Epidermal melanocyte (primary cell): ENCODE results near the gene ADH6.
"Not testable (repeated sequence)": the region's sequence is repeated elsewhere in the genome, so short reads cannot be mapped to it uniquely, and the experiment has no call there.

Experiments used
- DNase-seq: peaks from one replicate; pipeline ENCODE4 v3.0.0; 2011; ENCODE audit warnings: low spot score; ENCODE audit not compliant: insufficient read length

Gene ADH6

GRCh38 chr4:99190336-99190735 lies 28.7 kb downstream of the ADH6 start:
- DNase-seq = no peak

GRCh38 chr4:99189900-99190299 lies 29.1 kb downstream of the ADH6 start:
- DNase-seq = not testable (repeated sequence)

DNA sequence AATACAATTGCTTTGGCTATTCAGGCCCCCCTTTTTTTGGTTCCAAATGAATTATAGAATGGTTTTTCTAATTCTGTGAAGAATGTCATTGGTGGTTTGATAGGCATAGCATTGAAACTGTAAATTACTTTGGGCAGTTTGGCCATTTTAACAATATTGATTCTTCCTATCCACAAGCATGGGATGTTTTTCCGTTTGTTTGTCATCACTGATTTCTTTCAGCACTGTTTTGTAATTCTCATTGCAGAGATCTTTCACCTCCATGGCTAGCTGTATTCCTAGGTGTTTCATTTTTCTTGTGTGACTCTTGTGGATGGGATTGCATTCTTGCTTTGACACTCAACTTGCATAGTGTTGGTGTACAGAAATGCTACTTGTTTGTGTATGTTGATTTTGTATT lies 33.0 kb downstream of the ADH6 start:
- DNase-seq = no peak

GRCh38 chr4:99185581-99185980 lies 33.5 kb downstream of the ADH6 start:
- DNase-seq = no peak

GRCh38 chr4:99180382-99181070 lies 38.5 kb downstream of the ADH6 start:
- no peak for DNase-seq

GRCh38 chr4:99179626-99180025 lies 39.4 kb downstream of the ADH6 start:
- no peak for DNase-seq

GRCh38 chr4:99179178-99179577 lies 39.9 kb downstream of the ADH6 start:
- DNase-seq = no peak

DNA sequence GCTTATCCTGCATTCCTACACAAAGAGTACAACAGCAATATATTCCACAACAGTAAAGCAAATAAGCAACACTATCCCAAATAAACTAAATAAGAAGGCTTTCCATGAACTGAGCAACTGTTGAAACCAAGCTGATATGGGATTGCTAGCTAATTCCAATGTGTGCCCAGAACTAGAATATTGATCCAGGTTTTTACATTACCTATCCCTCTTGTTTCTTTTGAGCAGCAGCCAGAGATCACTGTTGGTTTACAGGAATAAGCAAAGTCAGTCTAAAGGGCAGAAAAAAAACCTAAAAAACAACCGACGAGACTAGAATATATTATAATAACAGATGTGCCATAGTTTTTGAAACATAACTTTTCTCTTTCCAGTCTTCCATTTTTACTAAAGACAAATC lies 52.5 kb downstream of the ADH6 start:
- no peak for DNase-seq

GRCh38 chr4:99165978-99166377 lies 53.1 kb downstream of the ADH6 start:
- DNase-seq = no peak

GRCh38 chr4:99161373-99162099 lies 57.5 kb downstream of the ADH6 start:
- DNase-seq = no peak

GRCh38 chr4:99159699-99160098 lies 59.3 kb downstream of the ADH6 start:
- DNase-seq = no peak

DNA sequence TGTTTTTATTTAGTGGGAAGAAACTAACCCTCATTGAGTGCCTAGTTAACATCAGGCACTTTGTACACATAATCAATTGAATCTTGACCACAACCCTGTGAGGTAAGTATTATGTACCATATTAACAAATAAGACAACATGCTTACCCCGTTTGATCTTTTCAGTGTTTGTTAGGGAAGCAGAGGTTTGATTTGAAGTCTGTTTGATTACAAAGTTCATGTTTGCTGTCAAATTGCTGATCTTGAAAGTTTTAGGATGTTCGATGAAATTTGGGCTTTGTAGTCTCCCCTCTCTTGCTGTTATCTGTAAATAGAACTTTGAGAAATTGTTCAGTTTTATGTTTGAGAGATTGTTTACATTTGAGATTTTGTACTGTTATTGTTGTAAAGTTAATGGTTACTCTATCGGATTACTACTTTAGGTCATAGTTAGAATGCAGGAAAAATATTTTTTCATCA lies 61.5 kb downstream of the ADH6 start:
- DNase-seq = no peak

- DNase-seq = no peak
These were observed 62.1 kb downstream of the ADH6 start for GRCh38 chr4:99156992-99157391.

DNA sequence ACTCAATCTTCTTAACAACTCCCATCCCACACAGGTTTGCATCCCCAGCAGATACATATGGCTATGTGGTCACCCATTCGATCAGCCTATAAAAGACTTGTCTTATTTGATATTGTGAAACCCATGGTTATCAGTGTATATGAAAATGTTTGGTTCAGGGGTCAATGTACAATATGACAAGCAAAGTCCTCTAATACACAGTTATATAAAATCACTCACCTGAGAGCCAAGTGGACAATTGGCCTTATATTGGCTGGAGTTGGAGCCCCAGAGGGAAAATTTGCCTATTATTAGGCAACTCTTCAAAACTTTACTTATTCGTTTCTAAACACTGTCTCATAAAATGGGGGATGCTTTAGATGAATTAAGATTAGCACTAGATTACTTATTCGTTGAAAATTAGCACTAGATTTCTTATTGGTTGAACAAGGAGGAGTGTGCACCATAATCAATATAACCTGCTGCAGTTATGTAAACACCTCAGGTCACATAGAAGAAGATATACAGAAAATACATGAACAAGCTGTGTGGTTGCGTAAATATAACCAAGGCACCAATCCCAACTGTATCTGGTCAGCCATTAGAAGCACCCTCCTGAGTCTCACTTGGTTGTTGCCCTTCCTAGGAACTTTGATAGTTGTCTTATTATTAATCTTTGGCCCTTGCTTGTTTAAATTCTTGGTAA lies 64.2 kb downstream of the ADH6 start:
- no peak for DNase-seq
